Ascending aorta (tissue), 2 donors: ENCODE data around the gene LFNG. TPM values are rescaled to one million over a fixed set of nuclear protein-coding genes. Genes with fewer than 3 reads are reported as not detected.
"Not testable (repeated sequence)": the region's sequence is repeated elsewhere in the genome, so short reads cannot be mapped to it uniquely, and the experiment has no call there.

Experiments used
- DNase-seq, 2 donors: peaks; one replicate each; pipeline ENCODE4 v3.0.0-alpha.2; 2019; ENCODE audit warnings: low spot score in 2 of 2
- H3K27ac ChIP-seq, 2 donors: fragments of 200-600 bp; sonication (generic); one replicate each; pipeline ENCODE4 v1.5.1; 2016 to 2017; ENCODE audit warnings: mild to moderate bottlenecking in 1 of 2
- H3K27me3 ChIP-seq: fragments of 200-600 bp; sonication (generic); one replicate; pipeline ENCODE4 v1.5.1; 2017
- H3K36me3 ChIP-seq, 2 donors: fragments of 200-600 bp; sonication (generic); one replicate each; pipeline ENCODE4 v1.5.1; 2016
- H3K4me1 ChIP-seq, 2 donors: fragments of 200-600 bp; sonication (generic); one replicate each; pipeline ENCODE4 v1.5.1; 2016 to 2017; ENCODE audit warnings: mild to moderate bottlenecking in 1 of 2
- H3K4me3 ChIP-seq, 2 donors: fragments of 200-600 bp; sonication (generic); one replicate each; pipeline ENCODE4 v1.5.1; 2016 to 2017; ENCODE audit warnings: mild to moderate bottlenecking in 1 of 2
- H3K9me3 ChIP-seq, 2 donors: fragments of 200-600 bp; sonication (generic); one replicate each; pipeline ENCODE4 v1.5.1; 2016
- CTCF ChIP-seq, 3 experiments: fragments of 200-600 bp in 2 of 3; fragments of 450-650 bp in 1 of 3; sonication (generic) in 2 of 3; IDR thresholded peaks; one replicate each; pipeline ENCODE4 v1.5.1; 2016 to 2019; ENCODE audit warnings: antibody characterized with exemption in 3 of 3, mild to moderate bottlenecking in 1 of 3, moderate library complexity in 1 of 3
- intact Hi-C: fragments of 100-400 bp; cut with DNase I; formaldehyde crosslinking; loops from one replicate; pipeline ENCODE4 v1.15.1; 2023
- total RNA-seq: library from RNA; depleted of rRNA; stranded (reverse); fragments of >200 nt; gene quantifications from one replicate; pipeline ENCODE4 v1.1.0, GENCODE V29; 2016

Gene LFNG
- total RNA-seq, 1 donor from 2014 or later = 102 TPM

DNA sequence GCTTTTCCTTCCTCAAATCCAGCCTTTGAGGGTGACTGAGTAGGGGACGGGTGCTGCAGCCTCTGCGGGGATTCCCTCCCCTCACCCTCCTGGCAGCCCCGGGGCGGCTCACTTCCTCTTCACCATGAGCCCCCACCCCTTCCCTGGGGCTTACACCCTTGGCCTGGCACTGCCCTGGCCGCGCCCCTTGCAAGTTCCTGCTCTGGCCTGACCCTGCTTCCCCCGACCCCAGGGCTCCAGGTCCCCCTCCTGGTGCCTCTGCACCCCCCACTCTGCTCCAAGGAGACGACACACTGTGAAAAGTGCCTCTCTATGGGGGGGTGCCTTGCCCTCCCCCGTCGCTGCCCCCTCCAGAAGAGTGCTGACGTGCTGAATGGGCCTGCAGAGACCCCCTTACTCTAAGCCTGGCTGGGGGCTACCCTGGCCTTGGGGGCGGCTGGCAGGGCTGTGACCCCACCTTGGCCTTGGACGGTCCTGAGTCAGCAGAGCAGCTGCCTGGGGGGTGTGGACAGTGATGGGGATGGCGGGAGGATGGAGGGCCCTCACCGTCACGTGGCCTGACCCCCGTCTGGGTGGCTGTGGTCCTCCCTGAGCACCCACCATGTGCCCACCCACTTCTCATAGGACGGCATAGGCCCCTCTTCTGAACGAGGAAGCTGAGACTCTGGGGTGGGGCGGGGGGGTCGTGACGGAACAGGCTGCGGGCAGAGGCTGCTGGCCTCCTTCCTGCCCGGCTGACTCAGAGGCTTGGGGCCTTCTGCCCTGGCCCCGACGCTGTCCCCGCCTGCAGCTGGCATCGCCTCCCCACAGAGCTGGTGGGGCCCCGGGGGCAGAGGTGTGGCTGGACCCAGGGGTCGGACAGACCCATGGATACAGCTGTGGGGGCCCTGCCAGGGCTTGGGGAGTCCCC is 9.8 kb downstream of the LFNG start:
- Histone ChIP-seq H3K36me3 (no peaks in the 10 kb centered on the region), H3K27me3 (peaks cover 11% of the 10 kb centered on the region), H3K4me3 (no peak overlapping the region), H3K4me1 (peaks cover 0 to 3% of the 10 kb centered on the region in 2 donors), H3K27ac (peak overlapping the region; percentile 50 to 61), H3K9me3 (no peaks in the 10 kb centered on the region)
- peak; percentile 56 to 86 for DNase-seq
- intact Hi-C loops = no loop called here
- TF ChIP-seq CTCF (IDR thresholded peaks at IDR 0.05) = no peak

GRCh38 chr7:2530071-2530987 is 10.8 kb downstream of the LFNG start:
- H3K4me1 ChIP-seq = peaks cover 0 to 2% of the 10 kb centered on the region in 2 donors
- H3K27ac ChIP-seq = peak overlapping the region; percentile 50 to 61
- no peaks in the 10 kb centered on the region for H3K9me3 ChIP-seq
- intact Hi-C loops = no loop called here
- DNase-seq = no peak
- TF ChIP-seq CTCF (IDR thresholded peaks at IDR 0.05) = no peak
- H3K27me3 ChIP-seq = peaks cover 2% of the 10 kb centered on the region
- no peaks in the 10 kb centered on the region for H3K36me3 ChIP-seq
- no peak overlapping the region for H3K4me3 ChIP-seq

DNA sequence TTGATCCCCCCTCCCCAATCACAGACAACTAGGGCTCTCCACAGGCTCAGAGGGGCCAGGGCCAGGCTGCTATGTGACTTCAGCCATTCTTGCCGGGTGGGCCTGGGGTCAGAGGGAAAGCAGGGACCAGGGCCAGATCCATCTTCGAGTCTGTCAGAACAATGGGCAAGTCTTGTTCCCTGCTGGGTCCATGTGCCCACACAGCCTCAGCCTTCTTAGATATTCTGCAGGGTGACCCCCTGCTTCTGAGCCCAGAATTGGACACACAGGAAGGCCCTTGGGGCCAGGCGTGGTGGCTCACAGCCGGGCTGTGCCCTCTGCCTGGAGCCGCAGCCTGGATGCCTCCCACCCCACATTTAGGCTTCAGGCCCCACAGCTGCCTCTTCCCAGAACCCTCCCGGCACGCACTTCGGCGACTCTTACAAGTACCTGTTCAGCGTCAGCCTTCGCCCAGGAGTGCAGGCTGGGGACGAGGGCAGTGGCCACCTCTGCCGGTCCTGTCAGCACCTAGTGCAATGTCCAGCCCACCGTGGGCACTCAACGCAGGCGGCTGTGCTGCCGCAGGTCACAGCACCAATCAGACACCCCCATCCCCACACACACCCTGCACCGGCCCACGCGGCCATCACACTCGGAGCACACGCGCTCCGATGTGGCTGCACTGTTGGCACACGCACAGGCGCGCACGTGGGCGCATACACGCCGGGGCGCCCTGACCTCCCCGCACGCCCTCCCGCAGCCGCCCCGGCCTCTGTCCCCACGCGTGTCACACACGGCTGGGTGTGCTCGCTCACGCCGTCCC is 11.6 kb downstream of the LFNG start:
- intact Hi-C loops, H3K36me3 ChIP-seq, H3K9me3 ChIP-seq, H3K4me3 ChIP-seq, H3K27me3 ChIP-seq, DNase-seq, H3K4me1 ChIP-seq: not testable (repeated sequence)
- H3K27ac ChIP-seq = peak overlapping the region in 1 of 2 donors; percentile 27

DNA sequence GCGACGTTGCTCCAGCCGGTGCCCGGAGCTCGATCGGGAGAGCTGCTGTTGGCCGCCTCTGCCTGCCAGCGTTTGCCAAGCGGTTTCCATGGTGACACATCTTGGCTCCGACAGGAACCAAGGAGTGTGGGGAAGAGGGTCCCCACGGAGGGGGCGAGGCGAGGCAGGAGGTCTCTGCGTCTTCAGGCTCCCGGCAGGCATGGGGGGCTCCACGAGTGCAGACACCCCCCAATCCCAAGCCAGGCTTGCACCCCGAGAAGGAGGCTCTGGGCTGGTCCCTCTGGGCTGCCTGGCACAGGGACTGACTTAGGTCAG is 12.2 kb downstream of the LFNG start:
- H3K27me3 ChIP-seq, H3K4me3 ChIP-seq, H3K27ac ChIP-seq, H3K9me3 ChIP-seq, H3K4me1 ChIP-seq, H3K36me3 ChIP-seq, intact Hi-C loops, DNase-seq: not testable (repeated sequence)

- H3K4me1 ChIP-seq, H3K27ac ChIP-seq, H3K4me3 ChIP-seq, DNase-seq, H3K36me3 ChIP-seq, H3K27me3 ChIP-seq, intact Hi-C loops, H3K9me3 ChIP-seq: not testable (repeated sequence)
Observed at GRCh38 chr7:2532199-2532772, 12.7 kb downstream of the LFNG start.

GRCh38 chr7:2532816-2533215 is 13.2 kb downstream of the LFNG start:
- H3K4me1 ChIP-seq, intact Hi-C loops, H3K9me3 ChIP-seq, H3K27ac ChIP-seq, H3K27me3 ChIP-seq, DNase-seq, H3K4me3 ChIP-seq, H3K36me3 ChIP-seq: not testable (repeated sequence)

- H3K4me3 ChIP-seq, intact Hi-C loops, H3K36me3 ChIP-seq, H3K9me3 ChIP-seq, H3K27me3 ChIP-seq, DNase-seq, H3K27ac ChIP-seq, H3K4me1 ChIP-seq: not testable (repeated sequence)
Observed at GRCh38 chr7:2533566-2533965, 14.0 kb downstream of the LFNG start.

- H3K4me1 ChIP-seq, H3K27ac ChIP-seq, H3K4me3 ChIP-seq, intact Hi-C loops, H3K9me3 ChIP-seq, H3K27me3 ChIP-seq, DNase-seq: not testable (repeated sequence)
- H3K36me3 ChIP-seq = peaks cover 14 to 15% of the 10 kb centered on the region in 2 donors
Observed at GRCh38 chr7:2534214-2534613, 14.6 kb downstream of the LFNG start.

- H3K4me1 ChIP-seq, H3K27me3 ChIP-seq, intact Hi-C loops, H3K4me3 ChIP-seq, H3K9me3 ChIP-seq, DNase-seq, H3K27ac ChIP-seq: not testable (repeated sequence)
- H3K36me3 ChIP-seq = peaks cover 28 to 33% of the 10 kb centered on the region in 2 donors
Observed at GRCh38 chr7:2535872-2536627, 16.5 kb downstream of the LFNG start.
